Mononuclear cell (primary cell): ENCODE data around the gene NACC2. TPM values are rescaled to one million over a fixed set of nuclear protein-coding genes. Genes with fewer than 3 reads are reported as not detected.
A peak's percentile ranks its signal among the peaks of the same experiment; 100 is the strongest.

ENCODE experiments used
- H3K27me3 ChIP-seq: 2 replicates; pipeline ENCODE4 v1.6.0; 2011; ENCODE audit warnings: low read length, control low read depth; ENCODE audit not compliant: insufficient read depth
- H3K4me1 ChIP-seq: 2 replicates; pipeline ENCODE4 v1.5.1; 2011; ENCODE audit warnings: mild to moderate bottlenecking, low read length, control low read depth; ENCODE audit not compliant: insufficient read depth
- H3K4me3 ChIP-seq: 2 replicates; pipeline ENCODE4 v1.5.1; 2011; ENCODE audit warnings: mild to moderate bottlenecking, low read length, moderate library complexity
- H3K9me3 ChIP-seq: 2 replicates; pipeline ENCODE4 v1.5.1; 2011; ENCODE audit warnings: low read depth, mild to moderate bottlenecking, control low read depth, low read length
- total RNA-seq: library from RNA; depleted of rRNA; stranded (reverse); fragments of >200 nt; gene quantifications from one replicate; pipeline ENCODE4 v1.2.3, GENCODE V29; 2012

NACC2 gene
- total RNA-seq, 1 donor = 9.2 TPM

DNA sequence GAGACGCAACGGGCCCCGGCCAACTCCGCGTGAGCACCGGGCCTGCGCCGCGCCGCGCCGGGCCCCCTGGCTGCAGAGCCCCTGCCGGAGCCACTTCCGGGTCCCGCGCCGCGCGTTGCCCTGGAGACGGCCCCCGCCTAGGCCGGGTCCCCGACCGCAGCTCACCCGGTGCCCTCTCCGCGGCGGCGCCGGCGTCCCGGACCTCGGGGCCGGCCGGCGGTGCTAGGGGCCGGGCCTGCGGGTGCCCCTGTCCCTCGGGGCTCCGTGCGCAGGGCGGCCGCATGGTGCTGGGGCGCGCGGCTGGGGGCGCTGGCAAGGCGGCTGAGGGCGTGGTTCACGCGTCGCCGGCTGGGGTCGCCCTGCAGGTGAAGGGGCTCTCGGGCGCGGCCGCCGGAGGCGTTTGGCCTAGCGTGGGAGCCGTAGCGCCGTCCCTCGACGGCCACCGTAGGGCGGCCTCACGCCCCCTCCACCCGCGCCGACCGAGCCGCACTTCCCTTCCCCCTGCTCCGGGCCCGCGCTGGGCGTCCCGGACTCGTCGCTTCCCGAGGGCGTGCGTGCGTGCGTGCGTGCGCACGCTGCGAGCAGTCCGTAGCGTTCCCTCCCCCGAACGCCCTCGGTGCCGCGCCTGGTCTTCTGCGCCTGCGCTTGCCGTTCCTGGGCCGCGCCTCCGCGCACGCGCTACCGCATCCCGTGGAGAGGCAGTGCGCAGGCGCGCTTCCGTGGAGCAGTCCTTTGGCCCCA, 23.4 kb upstream of the NACC2 start, which contains the start of gene TMEM250:
Gene TMEM250, minus strand, starts transcription at position 556 of the 741 bp plus-strand sequence. CDS start 1,975 bp downstream, outside the sequence.
- peaks cover 36% of the 10 kb centered on the region for H3K4me1 ChIP-seq
- H3K27me3 ChIP-seq = no peaks in the 10 kb centered on the region
- peak within 1 kb of the TSS; percentile 68 for H3K4me3 ChIP-seq
- H3K9me3 ChIP-seq = no peaks in the 10 kb centered on the region

DNA sequence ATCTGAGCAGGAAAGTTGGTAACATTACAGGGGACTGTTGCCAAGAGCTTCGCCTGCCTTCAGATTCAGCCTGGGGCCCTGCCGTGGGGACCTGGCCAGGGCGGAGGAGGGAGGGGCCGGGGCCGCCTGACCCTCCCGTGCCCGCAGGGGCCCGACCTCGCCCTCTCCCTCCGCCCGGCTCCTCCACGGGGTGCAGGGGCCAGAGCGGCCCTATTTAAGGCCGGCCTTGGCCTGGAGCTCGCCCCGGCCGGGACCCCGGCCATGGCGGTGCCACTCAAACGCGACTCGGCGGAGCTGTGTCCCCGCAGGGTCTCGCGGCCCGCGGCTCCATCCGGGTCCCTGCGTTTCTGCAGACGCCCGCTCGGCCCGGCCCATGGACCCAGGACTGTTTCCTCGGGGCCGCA, 22.8 kb upstream of the NACC2 start:
- Histone ChIP-seq H3K27me3 (no peaks in the 10 kb centered on the region), H3K9me3 (no peaks in the 10 kb centered on the region), H3K4me1 (peaks cover 37% of the 10 kb centered on the region), H3K4me3 (peak overlapping the region; percentile 68)

DNA sequence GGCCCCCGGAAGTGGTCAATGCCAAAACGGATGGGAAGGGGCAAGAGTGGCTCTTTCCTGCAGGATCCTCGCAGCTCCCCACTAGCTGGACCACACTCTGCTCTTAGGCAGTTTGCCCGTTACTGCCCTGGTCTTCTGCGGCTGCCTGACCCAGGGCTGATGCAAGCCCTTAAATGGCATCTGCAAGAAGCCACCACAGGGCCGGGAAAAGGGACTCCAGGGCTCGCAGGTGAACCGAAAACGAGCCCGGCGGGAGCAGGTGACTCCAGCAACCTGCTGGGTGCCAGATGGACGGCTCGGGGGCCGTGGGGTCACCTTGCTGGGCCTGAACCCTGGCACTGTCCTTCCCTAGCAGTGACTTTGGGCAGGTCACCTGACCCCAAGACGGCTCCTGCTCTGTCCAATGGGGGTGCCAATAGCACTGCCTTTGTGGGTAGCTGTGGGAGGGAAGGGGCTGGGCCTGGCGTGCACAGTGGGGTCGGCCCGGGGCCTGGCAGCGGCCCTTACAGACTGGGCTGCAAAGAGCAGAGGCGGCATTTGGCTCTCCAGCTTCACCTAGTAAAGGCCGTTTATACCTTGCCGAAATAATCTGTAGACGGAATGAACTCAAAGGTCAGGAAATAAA, 22.3 kb upstream of the NACC2 start:
- H3K4me3 ChIP-seq = peak overlapping the region; percentile 68
- H3K4me1 ChIP-seq = peaks cover 37% of the 10 kb centered on the region
- H3K27me3 ChIP-seq = no peaks in the 10 kb centered on the region
- H3K9me3 ChIP-seq = no peaks in the 10 kb centered on the region

DNA sequence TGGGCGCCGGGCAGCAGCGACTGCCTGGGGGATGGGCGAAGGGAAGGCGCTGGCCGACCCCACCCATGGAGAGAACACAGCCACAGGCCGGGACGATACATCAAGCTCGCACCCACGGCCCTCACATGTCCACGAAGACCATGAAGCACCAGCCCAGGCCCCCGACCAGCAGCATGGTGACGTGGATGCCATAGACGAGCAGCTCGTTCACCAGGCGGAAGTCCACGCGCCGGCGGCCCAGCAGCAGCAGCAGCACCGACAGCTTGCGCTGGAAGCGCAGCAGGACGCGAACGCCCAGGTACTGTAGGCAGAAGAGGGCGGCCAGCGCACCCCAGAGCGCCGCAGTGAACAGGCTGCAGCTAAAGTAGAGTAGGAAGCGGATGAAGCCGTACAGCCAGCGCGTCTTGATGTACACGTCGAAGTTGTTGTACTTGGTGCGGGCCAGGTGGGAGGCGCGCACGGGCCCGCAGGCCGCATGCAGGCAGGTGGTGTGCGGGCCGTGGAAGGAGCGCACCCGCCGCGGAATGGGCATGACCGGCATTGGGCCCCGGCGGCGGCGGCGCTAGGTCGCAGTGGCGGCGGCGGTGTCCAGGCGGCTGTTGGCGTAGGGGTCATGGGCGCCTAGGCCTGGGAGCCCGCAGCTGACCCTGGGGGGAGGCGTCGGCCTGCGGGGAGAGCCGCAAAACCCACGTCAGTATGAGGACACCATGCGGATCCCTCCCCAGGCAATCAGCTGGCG, 21.4 kb upstream of the NACC2 start:
- Histone ChIP-seq H3K4me3 (no peak overlapping the region), H3K4me1 (peaks cover 38% of the 10 kb centered on the region), H3K27me3 (no peaks in the 10 kb centered on the region), H3K9me3 (no peaks in the 10 kb centered on the region)

DNA sequence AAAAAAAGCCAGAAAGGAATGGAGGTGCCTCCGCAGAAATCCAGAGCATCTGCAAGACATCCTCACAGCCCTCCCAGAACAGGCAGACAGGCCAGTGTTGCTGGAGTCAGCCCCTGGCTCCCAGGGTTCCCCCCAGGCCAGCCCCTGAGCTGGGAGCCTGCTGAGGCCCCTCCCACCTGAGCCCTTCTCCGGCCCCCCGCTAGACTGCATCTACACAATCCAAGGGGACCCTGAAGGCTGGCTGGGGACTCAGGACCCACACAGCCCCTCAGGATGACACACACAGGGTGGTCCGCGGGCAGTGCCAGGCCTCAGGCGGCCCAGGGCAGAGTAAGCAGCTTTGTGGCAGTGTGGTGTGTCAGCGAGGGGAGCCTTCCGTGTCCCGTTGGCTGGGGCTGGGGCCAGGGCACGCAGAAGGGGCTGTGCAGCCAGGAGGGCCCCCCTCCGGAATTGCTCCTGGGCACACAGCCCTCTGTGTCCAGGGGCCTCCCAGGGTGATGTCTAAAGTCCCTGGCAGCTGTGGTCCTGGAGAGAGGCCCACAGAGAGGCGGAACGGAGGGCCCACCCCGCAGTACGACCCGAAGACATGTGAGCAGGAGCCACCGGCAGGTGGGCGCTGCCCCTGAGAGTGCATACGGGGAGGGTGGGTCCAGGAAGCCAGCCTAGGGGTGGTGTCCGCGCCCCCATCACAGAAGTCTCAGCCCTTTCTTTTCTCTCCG, 20.7 kb upstream of the NACC2 start:
- Histone ChIP-seq H3K27me3 (no peaks in the 10 kb centered on the region), H3K9me3 (no peaks in the 10 kb centered on the region), H3K4me3 (no peak overlapping the region), H3K4me1 (peaks cover 43% of the 10 kb centered on the region)

DNA sequence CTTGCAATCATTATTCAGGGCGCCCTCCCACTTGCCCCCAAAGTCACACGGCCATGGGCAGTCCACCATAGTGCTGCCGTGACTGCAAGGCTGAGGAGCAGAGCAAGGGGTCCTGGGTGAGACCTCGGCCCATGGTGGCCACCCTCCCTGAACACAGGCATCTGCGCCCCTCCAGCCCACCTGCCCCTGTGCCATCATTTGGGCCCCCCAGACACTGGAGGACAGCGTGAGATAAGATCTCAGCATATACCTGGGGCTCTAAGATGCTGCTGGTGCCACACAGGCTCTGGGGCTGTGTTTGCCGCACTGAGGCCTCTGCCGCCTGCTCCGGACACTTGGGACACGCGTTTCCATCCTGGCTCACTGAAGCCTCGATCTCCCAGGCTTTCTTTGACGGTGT, 20.1 kb upstream of the NACC2 start:
- Histone ChIP-seq H3K9me3 (no peaks in the 10 kb centered on the region), H3K4me1 (peaks cover 49% of the 10 kb centered on the region), H3K27me3 (no peaks in the 10 kb centered on the region), H3K4me3 (no peak overlapping the region)

DNA sequence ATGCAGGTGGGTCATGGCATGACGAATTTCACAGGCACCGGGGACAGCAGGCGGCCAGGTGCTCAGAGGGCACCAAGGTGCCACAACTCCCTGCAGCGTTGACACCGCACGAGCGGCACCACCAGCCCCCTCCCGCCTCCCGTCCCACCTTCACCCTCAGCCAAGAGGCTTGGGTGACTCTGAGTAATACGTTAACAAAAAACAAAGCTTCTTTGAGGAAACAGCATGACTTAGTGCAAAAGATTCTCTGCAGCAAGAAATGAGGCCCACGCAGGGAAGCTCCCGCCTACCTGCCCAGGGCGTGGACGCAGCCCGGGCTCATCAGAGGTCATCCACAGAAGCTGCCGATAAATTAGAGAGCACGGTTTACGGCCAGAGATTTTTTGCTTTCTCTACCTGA, 19.5 kb upstream of the NACC2 start:
- peaks cover 50% of the 10 kb centered on the region for H3K4me1 ChIP-seq
- H3K4me3 ChIP-seq = no peak overlapping the region
- H3K27me3 ChIP-seq = no peaks in the 10 kb centered on the region
- H3K9me3 ChIP-seq = no peaks in the 10 kb centered on the region

DNA sequence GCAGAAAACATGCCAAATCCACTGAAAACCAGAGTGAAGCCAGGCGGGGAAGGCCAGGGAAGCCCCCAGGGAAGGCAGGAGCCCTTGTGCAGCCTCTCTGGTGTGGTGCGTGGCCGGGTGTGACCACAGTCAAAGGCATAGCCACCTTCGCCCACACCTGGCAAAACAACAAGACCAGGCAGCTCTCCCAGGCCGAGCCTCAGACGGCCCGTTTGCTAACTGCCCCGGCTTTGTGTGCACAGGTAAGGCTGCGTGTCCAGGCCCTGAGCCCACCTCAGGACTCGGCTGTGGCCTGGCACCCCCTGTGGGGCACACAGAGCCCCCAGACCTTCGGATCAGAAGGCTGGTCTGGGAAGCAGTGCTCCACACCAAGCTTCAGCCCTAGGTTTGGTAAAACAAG, 17.5 kb upstream of the NACC2 start:
- H3K4me3 ChIP-seq = no peak overlapping the region
- H3K4me1 ChIP-seq = peaks cover 62% of the 10 kb centered on the region
- no peaks in the 10 kb centered on the region for H3K9me3 ChIP-seq
- no peaks in the 10 kb centered on the region for H3K27me3 ChIP-seq

DNA sequence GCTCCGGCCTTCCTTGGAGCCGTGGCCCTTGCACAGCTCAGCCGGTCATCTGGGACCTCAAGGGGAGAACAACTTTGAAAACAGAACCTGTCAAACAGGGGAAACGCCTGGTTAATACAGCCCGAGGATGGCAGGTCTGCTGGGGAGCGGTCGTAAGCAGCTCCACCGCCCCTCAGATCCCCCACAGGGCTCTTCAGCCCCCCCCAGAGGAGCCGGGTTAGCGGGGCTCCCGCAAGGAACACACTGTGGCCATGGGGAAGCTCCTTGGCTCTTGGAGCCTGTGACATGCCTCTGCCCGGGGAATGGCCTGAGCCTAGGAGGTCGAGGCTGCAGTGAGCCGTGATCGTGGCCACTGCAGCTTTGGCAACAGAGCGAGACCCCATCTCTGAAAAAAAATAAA, 16.8 kb upstream of the NACC2 start:
- H3K4me3 ChIP-seq = no peak overlapping the region
- no peaks in the 10 kb centered on the region for H3K9me3 ChIP-seq
- H3K4me1 ChIP-seq = peaks cover 61% of the 10 kb centered on the region
- no peaks in the 10 kb centered on the region for H3K27me3 ChIP-seq

DNA sequence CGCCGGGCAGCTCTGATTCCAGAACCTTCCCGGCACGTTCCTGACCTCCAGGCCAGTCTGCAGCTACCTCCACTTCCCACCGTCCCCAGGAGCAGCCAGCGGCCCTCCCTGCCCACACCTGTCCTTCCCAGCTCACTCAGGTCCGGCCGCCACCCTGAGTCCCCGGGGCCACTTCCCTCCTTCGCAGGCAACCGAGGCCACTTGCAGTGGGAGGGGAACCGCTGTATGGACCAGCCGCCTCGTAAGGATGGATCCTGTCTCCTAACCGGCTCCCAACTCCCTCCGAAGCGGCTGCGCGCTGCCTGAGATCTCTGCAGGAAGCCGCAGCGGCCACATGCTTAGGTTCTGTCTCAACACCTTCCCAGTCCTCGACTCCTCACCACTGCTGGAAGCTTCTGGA, 16.1 kb upstream of the NACC2 start:
- no peaks in the 10 kb centered on the region for H3K27me3 ChIP-seq
- no peaks in the 10 kb centered on the region for H3K9me3 ChIP-seq
- H3K4me3 ChIP-seq = no peak overlapping the region
- H3K4me1 ChIP-seq = peaks cover 68% of the 10 kb centered on the region

DNA sequence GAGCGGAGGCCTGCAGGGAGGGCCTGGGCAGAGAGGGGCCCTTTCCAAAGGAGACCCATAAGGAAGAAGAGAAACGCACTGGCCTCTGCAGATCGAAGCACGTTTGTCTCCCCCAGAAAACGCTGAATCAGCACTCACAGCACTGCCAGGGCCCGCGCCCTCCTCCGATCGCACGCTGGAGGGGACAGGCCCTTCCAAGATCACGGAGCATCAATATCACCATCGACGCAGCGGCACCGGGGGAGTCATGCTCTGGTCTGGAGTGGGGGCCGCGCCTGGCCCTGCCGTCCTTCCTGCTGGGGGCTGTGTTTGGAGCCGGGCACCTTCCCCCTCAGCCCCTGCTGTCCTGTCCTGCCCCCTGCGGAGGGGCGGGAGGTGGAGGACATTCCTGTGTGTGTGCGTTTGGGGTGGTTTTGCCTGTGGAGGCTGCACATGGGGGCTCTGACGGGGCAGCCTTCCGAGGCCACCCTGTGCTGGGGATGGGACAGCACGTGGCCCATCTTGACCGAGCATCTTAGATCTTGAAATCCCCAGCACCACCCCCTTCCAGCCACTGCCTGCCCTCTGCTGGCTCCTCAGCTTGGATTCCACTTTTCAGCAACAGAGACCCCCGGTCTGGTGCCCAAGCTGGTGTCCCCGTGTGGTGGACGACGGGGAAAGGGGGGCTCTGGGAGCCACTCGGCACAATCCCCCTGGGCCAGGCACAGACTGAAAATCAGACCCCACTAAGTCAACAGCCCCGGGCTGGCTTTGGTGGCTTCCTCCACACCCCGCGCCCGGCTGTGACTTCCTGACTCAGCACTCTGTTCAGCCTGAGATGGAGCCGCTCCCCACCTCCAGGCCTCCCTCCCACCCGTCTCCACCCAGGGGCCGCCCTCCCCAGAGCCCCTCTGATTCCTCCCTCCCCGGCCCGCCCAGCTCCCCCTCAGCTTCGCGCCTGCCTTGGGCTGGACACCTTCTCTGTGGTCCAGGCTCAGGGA, 15.3 kb upstream of the NACC2 start:
- Histone ChIP-seq H3K27me3 (no peaks in the 10 kb centered on the region), H3K4me3 (peak overlapping the region; percentile 35), H3K4me1 (peaks cover 75% of the 10 kb centered on the region), H3K9me3 (no peaks in the 10 kb centered on the region)

DNA sequence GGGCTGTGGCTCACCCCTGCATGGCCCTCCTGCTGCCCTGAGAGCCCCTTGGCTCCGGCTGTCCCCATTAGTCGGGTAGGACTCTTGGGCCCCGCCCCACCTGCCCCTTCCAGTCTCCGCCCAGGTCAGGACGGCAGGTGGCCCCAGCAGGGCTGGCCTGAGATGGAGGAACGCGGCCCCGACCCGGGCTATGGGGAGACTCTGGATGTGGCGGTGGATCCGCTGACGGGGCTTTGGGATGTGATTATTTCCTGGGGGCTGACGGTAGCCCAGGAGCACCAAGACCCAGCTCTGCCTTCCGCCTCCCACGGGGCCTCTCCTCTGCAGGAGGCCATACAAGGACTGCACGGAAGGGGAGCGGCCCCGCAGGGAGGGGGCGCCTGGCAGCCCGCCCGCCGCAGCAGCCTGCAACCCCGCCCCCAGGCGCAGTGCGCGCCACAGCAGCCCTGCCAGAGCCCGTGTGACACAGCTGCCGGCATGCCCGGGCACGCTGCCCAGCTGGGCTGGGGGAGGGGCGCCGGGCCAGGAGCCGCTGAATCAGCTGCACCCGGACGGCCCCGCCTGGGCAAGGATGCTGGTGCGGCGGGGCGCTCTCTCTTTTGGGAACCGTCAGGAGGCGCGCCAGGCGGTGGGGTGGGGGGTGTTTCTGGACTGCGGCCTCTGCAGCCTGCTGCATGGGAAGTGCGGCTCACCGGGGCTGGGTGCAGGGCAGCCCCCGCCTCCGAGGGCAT, 14.4 kb upstream of the NACC2 start:
- Histone ChIP-seq H3K4me1 (peaks cover 80% of the 10 kb centered on the region), H3K4me3 (peak overlapping the region; percentile 35), H3K9me3 (no peaks in the 10 kb centered on the region), H3K27me3 (no peaks in the 10 kb centered on the region)

DNA sequence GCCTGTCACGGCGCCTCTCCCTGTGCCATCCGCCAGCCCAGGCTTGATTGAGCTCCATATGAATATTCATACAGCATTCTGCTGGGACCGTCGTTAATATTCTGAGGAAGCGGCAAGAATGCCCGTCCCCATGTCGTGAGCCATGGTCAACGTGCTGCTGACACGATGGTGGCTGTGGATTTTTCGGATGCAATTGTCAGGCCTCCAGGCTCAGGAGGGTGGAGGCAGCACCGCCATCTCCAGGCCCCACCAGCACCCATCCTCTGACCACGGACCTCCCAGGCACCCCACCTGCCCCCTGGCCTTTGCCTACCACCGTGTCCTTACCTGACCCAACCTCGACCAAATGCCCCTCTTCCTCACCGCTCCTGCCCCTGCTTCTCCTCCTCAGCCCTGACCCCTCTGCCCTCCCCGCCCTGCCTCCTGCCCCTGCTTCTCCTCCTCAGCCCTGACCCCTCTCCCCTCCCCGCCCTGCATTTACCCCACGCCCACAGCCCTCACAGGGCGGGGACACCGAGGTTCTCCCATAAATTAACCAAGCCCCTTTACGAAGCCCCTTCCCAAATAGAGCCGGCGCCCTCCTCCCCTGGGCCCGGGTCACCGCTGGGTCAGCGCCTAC, 13.7 kb upstream of the NACC2 start:
- Histone ChIP-seq H3K4me3 (no peak overlapping the region), H3K27me3 (no peaks in the 10 kb centered on the region), H3K4me1 (peaks cover 75% of the 10 kb centered on the region)

More for the DNA sequence above, 13.7 kb upstream of the NACC2 start:
- H3K9me3 ChIP-seq = no peaks in the 10 kb centered on the region
